PC-9 (cell line): Measurements from ENCODE around the gene SNX8.

ENCODE experiments used
- CTCF ChIP-seq: fragments of 200-600 bp; sonication (generic); conservative IDR thresholded peaks from 2 replicates; pipeline ENCODE4 v1.6.1; 2017; ENCODE audit warnings: mixed run types, antibody characterized with exemption, mild to moderate bottlenecking, moderate library complexity
- EZH2 ChIP-seq: fragments of 200-600 bp; sonication (generic); IDR thresholded peaks from 2 replicates; pipeline ENCODE4 v1.8.0; 2017; ENCODE audit warnings: antibody characterized with exemption, low read depth

GRCh38 chr7:2359610-2360009 is 45.4 kb upstream of the SNX8 start:
- TF ChIP-seq CTCF (no peak), EZH2 (no peak)
